Left ventricle myocardium inferior (tissue), 1 donor: ENCODE data around the gene IQCB1. TPM values are rescaled to one million over a fixed set of nuclear protein-coding genes. Genes with fewer than 3 reads are reported as not detected.

ENCODE experiments used
- DNase-seq: peaks from one replicate; pipeline ENCODE4 v3.0.0-alpha.2; 2020
- H3K27ac ChIP-seq: fragments of 200-600 bp; replicated peaks from 2 replicates; pipeline ENCODE4 v1.8.0; 2021
- H3K27me3 ChIP-seq: fragments of 200-600 bp; 2 replicates; pipeline ENCODE4 v1.8.0; 2021; ENCODE audit warnings: low read depth
- H3K36me3 ChIP-seq: fragments of 200-600 bp; 2 replicates; pipeline ENCODE4 v1.8.0; 2021
- H3K4me1 ChIP-seq: fragments of 200-600 bp; 2 replicates; pipeline ENCODE4 v1.8.0; 2021
- H3K4me3 ChIP-seq: fragments of 200-600 bp; 2 replicates; pipeline ENCODE4 v1.8.0; 2021; ENCODE audit warnings: mild to moderate bottlenecking, moderate library complexity
- H3K9me3 ChIP-seq: fragments of 200-600 bp; replicated peaks from 2 replicates; pipeline ENCODE4 v1.8.0; 2021
- intact Hi-C: fragments of 100-400 bp; cut with micrococcal nuclease; formaldehyde crosslinking; loops from one replicate; pipeline ENCODE4 v1.11.0; 2022
- total RNA-seq: library from RNA; stranded (reverse); fragmentation: NEBNext Ultra II Directional; extraction: Animal tissue kit (Norgen Biotek cat#: 25700); gene quantifications from one replicate; pipeline ENCODE4 v1.2.1, GENCODE V29; 2021
- TF ChIP-seq, protein P1 (sequence below): fragments of 200-600 bp; IDR thresholded peaks from 2 replicates; pipeline ENCODE4 v1.8.0; 2021; ENCODE audit warnings: antibody characterized with exemption, mild to moderate bottlenecking, borderline replicate concordance
- donor health status: DM: no; HTN: yes; CAD: no; lungs with severe emphysema.

The IQCB1 gene
- total RNA-seq, 1 donor from 2014 or later, result 5.7 TPM

GRCh38 chr3:121839962-121840361 lies 5.1 kb upstream of the IQCB1 start:
- intact Hi-C loops, result no loop called here
- Histone ChIP-seq H3K36me3 (peaks cover 2% of the 10 kb centered on the region), H3K27ac (no peak overlapping the region), H3K27me3 (no peaks in the 10 kb centered on the region), H3K9me3 (no peaks in the 10 kb centered on the region), H3K4me1 (peaks cover 10% of the 10 kb centered on the region), H3K4me3 (no peak overlapping the region)
- TF ChIP-seq, protein P1, sequence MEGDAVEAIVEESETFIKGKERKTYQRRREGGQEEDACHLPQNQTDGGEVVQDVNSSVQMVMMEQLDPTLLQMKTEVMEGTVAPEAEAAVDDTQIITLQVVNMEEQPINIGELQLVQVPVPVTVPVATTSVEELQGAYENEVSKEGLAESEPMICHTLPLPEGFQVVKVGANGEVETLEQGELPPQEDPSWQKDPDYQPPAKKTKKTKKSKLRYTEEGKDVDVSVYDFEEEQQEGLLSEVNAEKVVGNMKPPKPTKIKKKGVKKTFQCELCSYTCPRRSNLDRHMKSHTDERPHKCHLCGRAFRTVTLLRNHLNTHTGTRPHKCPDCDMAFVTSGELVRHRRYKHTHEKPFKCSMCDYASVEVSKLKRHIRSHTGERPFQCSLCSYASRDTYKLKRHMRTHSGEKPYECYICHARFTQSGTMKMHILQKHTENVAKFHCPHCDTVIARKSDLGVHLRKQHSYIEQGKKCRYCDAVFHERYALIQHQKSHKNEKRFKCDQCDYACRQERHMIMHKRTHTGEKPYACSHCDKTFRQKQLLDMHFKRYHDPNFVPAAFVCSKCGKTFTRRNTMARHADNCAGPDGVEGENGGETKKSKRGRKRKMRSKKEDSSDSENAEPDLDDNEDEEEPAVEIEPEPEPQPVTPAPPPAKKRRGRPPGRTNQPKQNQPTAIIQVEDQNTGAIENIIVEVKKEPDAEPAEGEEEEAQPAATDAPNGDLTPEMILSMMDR, result no peak
- no peak for DNase-seq

- no peaks in the 10 kb centered on the region for H3K27me3 ChIP-seq
- no peak overlapping the region for H3K27ac ChIP-seq
- H3K36me3 ChIP-seq, result peaks cover 9% of the 10 kb centered on the region
- intact Hi-C loops, result no loop called here
- no peaks in the 10 kb centered on the region for H3K9me3 ChIP-seq
- H3K4me3 ChIP-seq, result peak overlapping the region; percentile 84
- DNase-seq, result no peak
- TF ChIP-seq, protein P1, result no peak
- peaks cover 28% of the 10 kb centered on the region for H3K4me1 ChIP-seq
These were observed 1.6 kb upstream of the IQCB1 start for GRCh38 chr3:121836481-121836880.

- no peaks in the 10 kb centered on the region for H3K27me3 ChIP-seq
- TF ChIP-seq, protein P1, result no peak
- peaks cover 28% of the 10 kb centered on the region for H3K4me1 ChIP-seq
- peak overlapping the region; percentile 84 for H3K4me3 ChIP-seq
- peaks cover 9% of the 10 kb centered on the region for H3K36me3 ChIP-seq
- intact Hi-C loops, result no loop called here
- DNase-seq, result no peak
- H3K9me3 ChIP-seq, result no peaks in the 10 kb centered on the region
- no peak overlapping the region for H3K27ac ChIP-seq
These were observed 1.2 kb upstream of the IQCB1 start for GRCh38 chr3:121836064-121836463.

- H3K4me1 ChIP-seq, result peaks cover 28% of the 10 kb centered on the region
- TF ChIP-seq, protein P1, result no peak
- DNase-seq, result no peak
- peak overlapping the region; percentile 84 for H3K4me3 ChIP-seq
- no peaks in the 10 kb centered on the region for H3K9me3 ChIP-seq
- no peaks in the 10 kb centered on the region for H3K27me3 ChIP-seq
- intact Hi-C loops, result no loop called here
- H3K36me3 ChIP-seq, result peaks cover 9% of the 10 kb centered on the region
- H3K27ac ChIP-seq, result peak overlapping the region; percentile 79
These were observed 573 bp upstream of the IQCB1 start for GRCh38 chr3:121835465-121835801.

DNA sequence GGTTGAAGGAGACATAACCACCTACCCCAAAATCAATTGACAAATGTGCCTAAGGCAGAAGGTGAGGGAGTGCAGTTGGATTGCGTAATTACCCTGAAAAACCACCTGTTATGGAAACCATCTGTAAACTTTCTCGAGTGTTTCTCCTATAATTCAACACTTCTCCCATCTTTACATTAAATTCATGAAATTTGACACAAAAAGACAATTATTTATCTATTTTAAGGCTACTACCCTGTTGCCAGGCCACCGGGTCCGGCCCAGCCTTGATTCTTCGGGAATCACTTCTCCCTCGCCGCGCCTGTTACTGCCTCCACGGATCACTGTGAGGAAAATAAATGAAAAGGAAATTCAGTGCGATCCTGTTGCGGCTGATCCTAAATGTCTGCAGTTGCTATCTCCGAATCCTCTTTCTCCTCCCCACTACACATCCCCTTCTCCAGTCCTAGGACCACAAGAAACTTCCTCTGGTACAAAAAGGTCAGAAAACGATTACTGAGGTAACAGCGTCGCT lies 646 bp downstream of the IQCB1 start:
- DNase-seq, result no peak
- TF ChIP-seq, protein P1, result no peak
- intact Hi-C loops, result no loop called here

More for the DNA sequence above, 646 bp downstream of the IQCB1 start:
- Histone ChIP-seq H3K4me1 (peaks cover 28% of the 10 kb centered on the region), H3K27ac (peak overlapping the region; percentile 79), H3K27me3 (no peaks in the 10 kb centered on the region), H3K9me3 (no peaks in the 10 kb centered on the region), H3K36me3 (peaks cover 9% of the 10 kb centered on the region), H3K4me3 (peak overlapping the region; percentile 84)
